ENCODE measurements around the gene CAMK4. TPM values are rescaled to one million over a fixed set of nuclear protein-coding genes. Genes with fewer than 3 reads are reported as not detected.

The CAMK4 gene
- total and polyA plus RNA-seq, 9 of the 15 experiments (the other 6 are each of a cell fraction or from before 2014, with no cell fraction given): 0.35 TPM; not detected in 8

- no peak for TF ChIP-seq NR4A1 (CRISPR knock-in tag; IDR thresholded peaks at IDR 0.05)
- no peak for TF ChIP-seq NR4A1 (tag; IDR thresholded peaks at IDR 0.05)
- TF ChIP-seq FUS (optimal IDR thresholded peaks at IDR 0.05; ENCODE audit: low read depth, low read length): no peak
- no peak for TF ChIP-seq RBM39 (optimal IDR thresholded peaks at IDR 0.05; ENCODE audit: low read depth, low read length)
- no peak for TF ChIP-seq BCOR (IDR thresholded peaks at IDR 0.05)
- TF ChIP-seq SRF (CRISPR knock-in tag; IDR thresholded peaks at IDR 0.05): no peak
- TF ChIP-seq SP2 (IDR thresholded peaks at IDR 0.05; ENCODE audit: extremely low read depth, low read depth, low read length, poor library complexity, severe bottlenecking): no peak
- TF ChIP-seq ATF6 (CRISPR knock-in tag; IDR thresholded peaks at IDR 0.05): no peak
- no peak for TF ChIP-seq ZNF583 (CRISPR knock-in tag; IDR thresholded peaks at IDR 0.05)
These were observed 17.5 kb downstream of the CAMK4 start (continued) for GRCh38 chr5:111241696-111242095.

- H3K4me1 ChIP-seq (replicated peaks in 1 of 2; ENCODE audit: control insufficient read depth in 2 of 2, insufficient read depth in 2 of 2, low read length in 2 of 2): no peaks in the 10 kb centered on the region
- no peak overlapping the region for H3K4me2 ChIP-seq (ENCODE audit: insufficient read depth, low read length)
- no peak overlapping the region for H3K4me3 ChIP-seq
- H3K27me3 ChIP-seq (ENCODE audit: control insufficient read depth in 2 of 2, insufficient read depth in 2 of 2, low read length in 2 of 2): peaks cover 0 to 5% of the 10 kb centered on the region in 2 experiments; a peak in 1 of 5 replicates
- 0% methylated on average over 10 of the region's 10 CpGs for whole genome bisulfite sequencing (ENCODE audit: insufficient coverage, low coverage, missing lambda C conversion rate)
- POLR2A ChIA-PET: no interaction called here
- no peak for FAIRE-seq
- H3K9ac ChIP-seq (ENCODE audit: insufficient read depth in 1 of 2, low read depth in 2 of 2, low read length in 2 of 2): no peak overlapping the region
- no peak overlapping the region for H3K27ac ChIP-seq (ENCODE audit: extremely low read depth, low read depth, low read length)
- no peaks in the 10 kb centered on the region for H3K79me2 ChIP-seq (ENCODE audit: control insufficient read depth, insufficient read depth, low read length)
- intact Hi-C loops (cut with micrococcal nuclease): no loop called here
- no peaks in the 10 kb centered on the region for H3K9me1 ChIP-seq (ENCODE audit: control insufficient read depth, insufficient read depth, low read length)
- no peak overlapping the region for H2AFZ ChIP-seq (ENCODE audit: low read depth, low read length)
- in situ Hi-C loops (cut with MboI): no loop called here
- H4K20me1 ChIP-seq (replicated peaks; ENCODE audit: control insufficient read depth, insufficient read depth, low read length): no peaks in the 10 kb centered on the region; the same call in 1 of the 2 replicates
- no peaks in the 10 kb centered on the region for H3K36me3 ChIP-seq (ENCODE audit: control insufficient read depth, insufficient read depth, low read length)
- no peak for ATAC-seq
- no TSS peak for BruUV-seq (replicated peaks)
- DNase-seq (ENCODE audit: extremely low read depth in 1 of 4, low spot score in 3 of 4): no peak
- no peaks in the 10 kb centered on the region for H3K9me3 ChIP-seq (replicated peaks; ENCODE audit: control insufficient read depth, insufficient read depth, low read depth, low read length)
- CTCF ChIA-PET (ENCODE audit: low intra/inter-chr PET ratio): no interaction called here
- no peak for TF ChIP-seq MCM7 (IDR thresholded peaks at IDR 0.05)
- no peak for TF ChIP-seq BMI1 (IDR thresholded peaks at IDR 0.05; ENCODE audit: low read length)
- no peak for TF ChIP-seq SMAD1 (IDR thresholded peaks at IDR 0.05; ENCODE audit: low read depth, low read length, partially characterized antibody)
These were observed 18.4 kb downstream of the CAMK4 start for GRCh38 chr5:111242606-111243005.
